C4-2B (cell line): ENCODE measurements around the gene PARD3B.

Experiments
- ZFX ChIP-seq: fragments of 450-650 bp; IDR thresholded peaks from 2 replicates; pipeline ENCODE4 v1.6.1; 2017
- TF ChIP-seq, protein P1 (sequence below): fragments of 450-650 bp; conservative IDR thresholded peaks from 2 replicates; pipeline ENCODE4 v1.5.1; 2017; ENCODE audit warnings: mild to moderate bottlenecking

DNA sequence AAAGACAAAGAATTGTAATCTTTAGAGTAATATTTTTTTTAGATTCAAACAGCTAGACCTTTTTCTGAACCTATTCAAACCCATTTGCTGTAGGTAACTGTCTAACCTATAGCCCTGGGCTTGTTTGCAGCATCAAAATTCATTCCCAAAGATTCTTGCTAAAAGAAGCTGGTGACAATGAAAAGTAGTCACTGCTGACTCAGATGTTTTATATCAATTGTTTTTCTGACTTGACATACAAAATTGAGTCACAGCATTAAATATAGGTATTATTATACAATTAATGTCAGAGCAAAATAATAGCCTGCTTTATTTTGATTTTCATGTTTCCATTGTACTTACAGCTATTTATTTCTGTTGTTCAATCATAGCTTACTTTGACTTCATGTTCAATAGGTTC lies 816.7 kb downstream of the PARD3B start:
- TF ChIP-seq, protein P1, sequence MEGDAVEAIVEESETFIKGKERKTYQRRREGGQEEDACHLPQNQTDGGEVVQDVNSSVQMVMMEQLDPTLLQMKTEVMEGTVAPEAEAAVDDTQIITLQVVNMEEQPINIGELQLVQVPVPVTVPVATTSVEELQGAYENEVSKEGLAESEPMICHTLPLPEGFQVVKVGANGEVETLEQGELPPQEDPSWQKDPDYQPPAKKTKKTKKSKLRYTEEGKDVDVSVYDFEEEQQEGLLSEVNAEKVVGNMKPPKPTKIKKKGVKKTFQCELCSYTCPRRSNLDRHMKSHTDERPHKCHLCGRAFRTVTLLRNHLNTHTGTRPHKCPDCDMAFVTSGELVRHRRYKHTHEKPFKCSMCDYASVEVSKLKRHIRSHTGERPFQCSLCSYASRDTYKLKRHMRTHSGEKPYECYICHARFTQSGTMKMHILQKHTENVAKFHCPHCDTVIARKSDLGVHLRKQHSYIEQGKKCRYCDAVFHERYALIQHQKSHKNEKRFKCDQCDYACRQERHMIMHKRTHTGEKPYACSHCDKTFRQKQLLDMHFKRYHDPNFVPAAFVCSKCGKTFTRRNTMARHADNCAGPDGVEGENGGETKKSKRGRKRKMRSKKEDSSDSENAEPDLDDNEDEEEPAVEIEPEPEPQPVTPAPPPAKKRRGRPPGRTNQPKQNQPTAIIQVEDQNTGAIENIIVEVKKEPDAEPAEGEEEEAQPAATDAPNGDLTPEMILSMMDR: no peak
- no peak for TF ChIP-seq ZFX
